ENCODE results near the gene ELK3. TPM values are rescaled to one million over a fixed set of nuclear protein-coding genes. Genes with fewer than 3 reads are reported as not detected.

Gene ELK3
- total and polyA plus RNA-seq, 7 donors: 2.3 to 23.8 (median 15.7) TPM

DNA sequence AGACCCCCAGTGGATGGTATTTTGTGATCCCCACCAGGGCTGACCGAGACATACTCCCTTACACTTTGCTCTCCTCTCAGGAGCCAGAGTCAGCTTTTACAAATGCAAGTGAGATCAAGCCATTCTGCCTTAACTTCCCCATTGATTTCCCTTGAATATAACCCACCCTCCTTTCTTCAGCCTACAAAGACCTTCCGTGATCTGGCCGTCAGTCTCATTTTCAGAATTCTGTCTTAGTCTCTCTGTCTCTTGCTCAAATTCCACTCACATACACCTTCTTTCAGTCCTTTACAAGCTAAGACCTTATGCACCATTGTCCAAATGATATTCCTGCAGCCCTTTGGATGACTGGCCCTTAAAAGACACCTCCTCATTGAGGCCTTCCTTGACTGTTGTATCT, 39.0 kb upstream of the ELK3 start:
- 93 to 96% methylated on average over 3 of the region's 3 CpGs for WGBS, 2 donors
- no peaks in the 10 kb centered on the region for H3K4me1 ChIP-seq
- no peaks in the 10 kb centered on the region for H3K9me3 ChIP-seq
- no peak overlapping the region for H3K27ac ChIP-seq
- no peak for DNase-seq
- H3K36me3 ChIP-seq: no peaks in the 10 kb centered on the region
- H3K27me3 ChIP-seq: no peaks in the 10 kb centered on the region
- H3K4me3 ChIP-seq: no peak overlapping the region
- intact Hi-C loops (cut with DNase I): no loop called here
- TF ChIP-seq POLR2A (IDR thresholded peaks at IDR 0.05): no peak
- no peak for TF ChIP-seq EP300 (IDR thresholded peaks at IDR 0.05)
- TF ChIP-seq, protein P1, sequence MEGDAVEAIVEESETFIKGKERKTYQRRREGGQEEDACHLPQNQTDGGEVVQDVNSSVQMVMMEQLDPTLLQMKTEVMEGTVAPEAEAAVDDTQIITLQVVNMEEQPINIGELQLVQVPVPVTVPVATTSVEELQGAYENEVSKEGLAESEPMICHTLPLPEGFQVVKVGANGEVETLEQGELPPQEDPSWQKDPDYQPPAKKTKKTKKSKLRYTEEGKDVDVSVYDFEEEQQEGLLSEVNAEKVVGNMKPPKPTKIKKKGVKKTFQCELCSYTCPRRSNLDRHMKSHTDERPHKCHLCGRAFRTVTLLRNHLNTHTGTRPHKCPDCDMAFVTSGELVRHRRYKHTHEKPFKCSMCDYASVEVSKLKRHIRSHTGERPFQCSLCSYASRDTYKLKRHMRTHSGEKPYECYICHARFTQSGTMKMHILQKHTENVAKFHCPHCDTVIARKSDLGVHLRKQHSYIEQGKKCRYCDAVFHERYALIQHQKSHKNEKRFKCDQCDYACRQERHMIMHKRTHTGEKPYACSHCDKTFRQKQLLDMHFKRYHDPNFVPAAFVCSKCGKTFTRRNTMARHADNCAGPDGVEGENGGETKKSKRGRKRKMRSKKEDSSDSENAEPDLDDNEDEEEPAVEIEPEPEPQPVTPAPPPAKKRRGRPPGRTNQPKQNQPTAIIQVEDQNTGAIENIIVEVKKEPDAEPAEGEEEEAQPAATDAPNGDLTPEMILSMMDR (IDR thresholded peaks at IDR 0.05): no peak
- TF ChIP-seq POLR2AphosphoS5 (IDR thresholded peaks at IDR 0.05): no peak

DNA sequence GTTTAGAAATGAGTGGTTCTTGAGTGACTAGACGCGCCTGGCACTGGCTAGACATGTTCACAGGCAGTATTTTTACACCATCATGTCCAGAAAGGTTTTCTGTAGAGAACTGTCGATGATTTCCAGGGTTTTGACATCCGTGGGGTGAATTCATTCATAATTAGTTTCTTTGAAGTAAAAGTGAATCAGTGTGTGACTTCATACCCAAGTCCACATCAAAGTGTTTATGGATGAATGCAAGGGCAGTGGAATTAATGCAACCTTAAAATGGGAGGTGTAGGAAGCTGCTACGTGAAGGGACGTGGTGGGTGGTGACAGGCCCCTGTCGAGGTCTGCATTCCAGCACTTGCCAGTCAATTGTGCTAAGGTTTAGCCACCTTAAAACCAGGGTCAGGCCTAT, 38.4 kb upstream of the ELK3 start:
- 86 to 87% methylated on average over 7 of the region's 7 CpGs for WGBS, 2 donors
- Histone ChIP-seq H3K27ac (no peak overlapping the region), H3K27me3 (no peaks in the 10 kb centered on the region), H3K9me3 (no peaks in the 10 kb centered on the region), H3K4me1 (no peaks in the 10 kb centered on the region), H3K4me3 (no peak overlapping the region), H3K36me3 (no peaks in the 10 kb centered on the region)
- TF ChIP-seq POLR2AphosphoS5 (IDR thresholded peaks at IDR 0.05): no peak
- no peak for TF ChIP-seq POLR2A (IDR thresholded peaks at IDR 0.05)
- TF ChIP-seq EP300 (IDR thresholded peaks at IDR 0.05): no peak
- TF ChIP-seq, protein P1 (IDR thresholded peaks at IDR 0.05): no peak
- DNase-seq: no peak
- intact Hi-C loops (cut with DNase I): no loop called here

DNA sequence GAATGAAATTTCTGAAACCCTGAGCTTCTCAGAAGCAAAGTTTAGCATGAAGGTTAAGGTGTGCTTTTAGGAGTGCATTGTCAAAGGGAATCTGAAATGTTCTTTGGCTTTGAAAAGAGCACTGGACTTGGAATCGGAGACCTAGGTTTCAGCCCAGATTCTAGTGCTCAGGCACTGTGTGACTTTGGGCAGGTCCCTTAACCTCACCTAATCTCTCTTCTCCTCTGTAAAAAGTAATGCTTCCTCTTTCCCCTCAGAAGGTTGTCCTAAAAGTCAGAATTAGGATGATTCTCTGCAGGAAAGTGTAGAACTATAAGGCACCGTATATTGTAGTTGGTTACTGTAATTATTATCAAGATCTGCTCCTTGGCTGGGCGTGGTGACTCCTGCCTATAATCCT, 38.0 kb upstream of the ELK3 start:
- TF ChIP-seq POLR2AphosphoS5 (IDR thresholded peaks at IDR 0.05) (no peak), EP300 (IDR thresholded peaks at IDR 0.05) (no peak), POLR2A (IDR thresholded peaks at IDR 0.05) (no peak)
- TF ChIP-seq, protein P1 (IDR thresholded peaks at IDR 0.05): no peak
- no peaks in the 10 kb centered on the region for H3K4me1 ChIP-seq

DNA sequence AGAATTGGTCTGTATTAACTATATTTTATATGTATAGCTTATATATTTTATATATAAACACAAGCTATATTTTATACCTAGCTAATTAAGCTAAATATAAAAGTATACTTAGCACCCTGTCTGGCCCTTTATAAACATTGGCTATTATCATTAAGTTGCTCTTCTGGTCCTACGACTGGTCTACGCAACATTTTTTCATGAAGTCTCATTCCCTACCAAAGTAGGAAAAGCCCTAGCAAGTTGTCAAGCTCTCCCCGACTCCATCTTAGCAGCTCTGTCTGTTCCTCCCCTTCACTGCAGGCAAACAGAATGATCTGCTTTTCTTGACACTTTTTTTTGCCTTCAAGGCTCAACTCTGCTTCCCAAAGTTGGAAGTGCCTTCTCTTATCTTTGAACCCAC, 36.7 kb upstream of the ELK3 start:
- Histone ChIP-seq H3K9me3 (no peaks in the 10 kb centered on the region), H3K4me3 (no peak overlapping the region), H3K27me3 (no peaks in the 10 kb centered on the region), H3K36me3 (no peaks in the 10 kb centered on the region), H3K4me1 (no peaks in the 10 kb centered on the region), H3K27ac (no peak overlapping the region)
- TF ChIP-seq, protein P1 (IDR thresholded peaks at IDR 0.05): no peak
- no peak for TF ChIP-seq EP300 (IDR thresholded peaks at IDR 0.05)
- no peak for DNase-seq
- 90 to 94% methylated on average over 3 of the region's 3 CpGs for WGBS, 2 donors
- intact Hi-C loops (cut with DNase I): no loop called here

More for the DNA sequence above, 38.0 kb upstream of the ELK3 start:
- no peak for DNase-seq
- 86 to 92% methylated on average over 3 of the region's 3 CpGs for WGBS, 2 donors
- Histone ChIP-seq H3K27me3 (no peaks in the 10 kb centered on the region), H3K36me3 (no peaks in the 10 kb centered on the region), H3K4me3 (no peak overlapping the region), H3K27ac (no peak overlapping the region), H3K9me3 (no peaks in the 10 kb centered on the region)
- intact Hi-C loops (cut with DNase I): no loop called here
